ENCODE results near the gene CABP4. TPM values are rescaled to one million over a fixed set of nuclear protein-coding genes. Genes with fewer than 3 reads are reported as not detected.
A peak's percentile ranks its signal among the peaks of the same experiment; 100 is the strongest.

The CABP4 gene
- total and polyA plus RNA-seq, 2 donors (not counting 3 experiments of a cell fraction or from before 2014, with no cell fraction given) = 2.4 to 5.0 TPM

DNA sequence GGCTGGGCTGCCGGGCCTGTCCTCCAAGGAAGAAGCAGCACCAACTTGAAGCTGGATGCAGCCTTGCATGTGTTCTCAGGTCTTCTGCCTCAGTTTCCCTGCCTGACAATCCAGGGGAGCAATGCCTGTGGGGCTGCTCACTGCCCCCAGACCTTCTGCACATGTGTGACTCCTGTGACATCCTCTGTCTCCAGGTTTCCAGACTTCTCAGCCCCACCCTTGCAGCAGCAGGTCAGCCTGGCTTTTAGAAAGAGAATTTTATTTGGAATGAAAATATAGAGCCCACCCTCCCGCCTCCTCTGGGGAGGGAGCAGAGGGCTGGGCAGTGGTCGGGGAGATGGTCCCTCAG lies 17.4 kb upstream of the CABP4 start:
- FAIRE-seq = no peak
- no peak overlapping the region for H3K4me2 ChIP-seq (ENCODE audit: insufficient read depth, low read length)
- intact Hi-C loops (cut with micrococcal nuclease) (no loop called here), dilution Hi-C loops (cut with MboI; ENCODE audit: extremely low pct_ligation_motif_present, low sequenced_read_pairs) (no loop called here)
- no peaks in the 10 kb centered on the region for H4K20me1 ChIP-seq (replicated peaks; ENCODE audit: control insufficient read depth, extremely low read depth, insufficient read depth, low read length)
- no peak overlapping the region for H3K27ac ChIP-seq (ENCODE audit: insufficient read depth, low read depth, low read length)
- H3K9me3 ChIP-seq (replicated peaks; ENCODE audit: control insufficient read depth, insufficient read depth, low read length) = no peaks in the 10 kb centered on the region
- H3K27me3 ChIP-seq (ENCODE audit: control insufficient read depth in 2 of 2, insufficient read depth in 2 of 2, low read length in 2 of 2) = no peaks in the 10 kb centered on the region
- no peak for DNase-seq (ENCODE audit: low read depth, low spot score)
- peaks cover 6% of the 10 kb centered on the region for H3K4me1 ChIP-seq (ENCODE audit: control insufficient read depth, extremely low read depth, insufficient read depth, low read length)
- TF ChIP-seq, protein P1, sequence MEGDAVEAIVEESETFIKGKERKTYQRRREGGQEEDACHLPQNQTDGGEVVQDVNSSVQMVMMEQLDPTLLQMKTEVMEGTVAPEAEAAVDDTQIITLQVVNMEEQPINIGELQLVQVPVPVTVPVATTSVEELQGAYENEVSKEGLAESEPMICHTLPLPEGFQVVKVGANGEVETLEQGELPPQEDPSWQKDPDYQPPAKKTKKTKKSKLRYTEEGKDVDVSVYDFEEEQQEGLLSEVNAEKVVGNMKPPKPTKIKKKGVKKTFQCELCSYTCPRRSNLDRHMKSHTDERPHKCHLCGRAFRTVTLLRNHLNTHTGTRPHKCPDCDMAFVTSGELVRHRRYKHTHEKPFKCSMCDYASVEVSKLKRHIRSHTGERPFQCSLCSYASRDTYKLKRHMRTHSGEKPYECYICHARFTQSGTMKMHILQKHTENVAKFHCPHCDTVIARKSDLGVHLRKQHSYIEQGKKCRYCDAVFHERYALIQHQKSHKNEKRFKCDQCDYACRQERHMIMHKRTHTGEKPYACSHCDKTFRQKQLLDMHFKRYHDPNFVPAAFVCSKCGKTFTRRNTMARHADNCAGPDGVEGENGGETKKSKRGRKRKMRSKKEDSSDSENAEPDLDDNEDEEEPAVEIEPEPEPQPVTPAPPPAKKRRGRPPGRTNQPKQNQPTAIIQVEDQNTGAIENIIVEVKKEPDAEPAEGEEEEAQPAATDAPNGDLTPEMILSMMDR (IDR thresholded peaks at IDR 0.05; ENCODE audit: extremely low read depth in 1 of 2, insufficient read depth in 1 of 2, low read depth in 1 of 2, low read length in 2 of 2) = no peak
- H3K36me3 ChIP-seq (ENCODE audit: control insufficient read depth in 2 of 2, extremely low read depth in 1 of 2, insufficient read depth in 2 of 2, low read length in 2 of 2) = peaks cover 0 to 43% of the 10 kb centered on the region in 2 experiments
- H2AFZ ChIP-seq (ENCODE audit: low read depth, low read length) = no peak overlapping the region
- CTCF ChIA-PET = interaction anchor here (1.6 kb wide), 1 partner anchor 36 kb away, joined by 9 read pairs; the partner anchor contains the start of gene PPP1CA
- H3K79me2 ChIP-seq (ENCODE audit: control insufficient read depth, insufficient read depth, low read length) = peaks cover 8% of the 10 kb centered on the region
- no TSS peak for BruUV-seq (replicated peaks)
- no peak overlapping the region for H3K4me3 ChIP-seq (replicated peaks in 1 of 3; ENCODE audit: insufficient read depth in 1 of 3, low read depth in 1 of 3, low read length in 3 of 3)
- H3K9me1 ChIP-seq (replicated peaks; ENCODE audit: control insufficient read depth, extremely low read depth, insufficient read depth, low read length) = no peaks in the 10 kb centered on the region
- POLR2A ChIA-PET = no interaction called here
- no peak overlapping the region for H3K9ac ChIP-seq (replicated peaks; ENCODE audit: extremely low read depth, insufficient read depth, low read length)

DNA sequence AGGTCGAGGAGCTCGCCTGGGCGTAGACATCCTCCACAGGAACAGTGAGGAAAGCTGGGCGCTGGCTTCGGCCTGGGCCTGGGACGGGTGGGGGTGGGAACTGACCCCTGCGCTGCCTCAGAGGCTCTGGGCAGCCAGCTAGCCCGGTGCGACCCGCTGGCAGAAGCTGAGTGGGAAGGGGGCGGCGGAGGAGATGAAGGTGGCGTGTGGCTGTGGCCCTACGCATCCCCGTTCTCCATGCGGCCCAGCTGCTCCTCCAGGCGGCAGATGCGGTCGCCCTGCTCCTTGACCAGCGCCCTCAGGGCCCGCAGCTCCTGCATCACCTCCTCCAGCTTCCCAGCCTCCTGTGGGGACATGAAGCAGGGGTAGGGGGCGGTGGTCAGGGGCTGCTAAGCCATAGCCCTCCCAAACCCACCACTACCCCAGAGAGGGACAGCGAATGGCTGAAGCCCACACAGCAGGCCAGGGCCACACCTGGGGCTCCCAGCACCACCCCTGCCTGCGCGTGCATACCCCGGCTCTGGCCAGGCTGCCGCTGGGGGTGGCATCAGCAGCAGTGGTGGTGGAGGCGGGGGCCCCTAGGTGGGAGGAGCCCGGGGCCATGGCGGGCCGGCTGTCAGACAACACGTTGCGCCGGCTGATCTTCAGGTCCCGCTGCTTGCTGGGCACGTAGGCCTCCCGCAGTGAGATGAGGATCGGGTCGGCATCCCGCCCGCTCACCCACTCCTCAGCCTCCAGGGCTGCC lies 16.8 kb upstream of the CABP4 start:
- intact Hi-C loops (cut with micrococcal nuclease) (no loop called here), dilution Hi-C loops (cut with MboI; ENCODE audit: extremely low pct_ligation_motif_present, low sequenced_read_pairs) (no loop called here)
- Histone ChIP-seq H3K36me3 (ENCODE audit: control insufficient read depth in 2 of 2, extremely low read depth in 1 of 2, insufficient read depth in 2 of 2, low read length in 2 of 2) (peaks cover 0 to 37% of the 10 kb centered on the region in 2 experiments), H3K9me1 (replicated peaks; ENCODE audit: control insufficient read depth, extremely low read depth, insufficient read depth, low read length) (no peaks in the 10 kb centered on the region), H3K4me1 (ENCODE audit: control insufficient read depth, extremely low read depth, insufficient read depth, low read length) (peaks cover 6% of the 10 kb centered on the region), H3K9me3 (replicated peaks; ENCODE audit: control insufficient read depth, insufficient read depth, low read length) (no peaks in the 10 kb centered on the region), H4K20me1 (replicated peaks; ENCODE audit: control insufficient read depth, extremely low read depth, insufficient read depth, low read length) (no peaks in the 10 kb centered on the region), H2AFZ (ENCODE audit: low read depth, low read length) (no peak overlapping the region), H3K4me3 (replicated peaks in 1 of 3; ENCODE audit: insufficient read depth in 1 of 3, low read depth in 1 of 3, low read length in 3 of 3) (no peak overlapping the region), H3K4me2 (ENCODE audit: insufficient read depth, low read length) (no peak overlapping the region), H3K27me3 (ENCODE audit: control insufficient read depth in 2 of 2, insufficient read depth in 2 of 2, low read length in 2 of 2) (no peaks in the 10 kb centered on the region), H3K27ac (ENCODE audit: insufficient read depth, low read depth, low read length) (no peak overlapping the region), H3K79me2 (ENCODE audit: control insufficient read depth, insufficient read depth, low read length) (peaks cover 11% of the 10 kb centered on the region), H3K9ac (replicated peaks; ENCODE audit: extremely low read depth, insufficient read depth, low read length) (no peak overlapping the region)
- TF ChIP-seq, protein P2, sequence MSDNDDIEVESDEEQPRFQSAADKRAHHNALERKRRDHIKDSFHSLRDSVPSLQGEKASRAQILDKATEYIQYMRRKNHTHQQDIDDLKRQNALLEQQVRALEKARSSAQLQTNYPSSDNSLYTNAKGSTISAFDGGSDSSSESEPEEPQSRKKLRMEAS (IDR thresholded peaks at IDR 0.05; ENCODE audit: insufficient read depth, insufficient read length) = no peak
- TF ChIP-seq MYC (IDR thresholded peaks at IDR 0.05; ENCODE audit: low read depth, low read length) = no peak
- TF ChIP-seq JUN (IDR thresholded peaks at IDR 0.05; ENCODE audit: borderline replicate concordance, insufficient read depth, insufficient read length, low read depth) = no peak
- TF ChIP-seq POLR2A (IDR thresholded peaks at IDR 0.05; ENCODE audit: low read depth, low read length) = peak; percentile 36
- TF ChIP-seq, protein P1 (IDR thresholded peaks at IDR 0.05; ENCODE audit: extremely low read depth in 1 of 2, insufficient read depth in 1 of 2, low read depth in 1 of 2, low read length in 2 of 2) = no peak
- TF ChIP-seq EZH2 (IDR thresholded peaks at IDR 0.05; ENCODE audit: borderline replicate concordance, low read depth, low read length, severe bottlenecking) = no peak
- TF ChIP-seq FOS (IDR thresholded peaks at IDR 0.05; ENCODE audit: borderline replicate concordance, insufficient read depth, low read length) = no peak
- TF ChIP-seq GATA2 (IDR thresholded peaks at IDR 0.05; ENCODE audit: insufficient read depth, insufficient read length, low read depth, low read length) = no peak
- TF ChIP-seq POLR2AphosphoS5 (IDR thresholded peaks at IDR 0.05; ENCODE audit: insufficient read depth, low read depth, low read length) = peak; percentile 12
- no TSS peak for BruUV-seq (replicated peaks)
- POLR2A ChIA-PET = no interaction called here
- no peak for FAIRE-seq
- CTCF ChIA-PET = interaction anchor here (1.0 to 1.6 kb wide), 3 partner anchors 37 to 46 kb away, joined by 3 to 9 read pairs (median 5); partner anchors contain the start of genes PPP1CA and RAD9A
- DNase-seq (ENCODE audit: low read depth, low spot score) = no peak
